GM19452 (cell line): ENCODE data around the gene FLRT1.

Source experiments
- ATAC-seq: cut with Tn5 transposase; IDR thresholded peaks from one replicate; pipeline ENCODE4 v1.9.1; 2021; ENCODE audit not compliant: unreplicated experiment

The FLRT1 gene

GRCh38 chr11:64063777-64064176, 28.0 kb downstream of the FLRT1 start:
- ATAC-seq: no peak

GRCh38 chr11:64064374-64065140, 28.8 kb downstream of the FLRT1 start:
- ATAC-seq: no peak

- no peak for ATAC-seq
These were observed 29.4 kb downstream of the FLRT1 start for GRCh38 chr11:64065141-64065465.

GRCh38 chr11:64065712-64066111, 30.0 kb downstream of the FLRT1 start:
- no peak for ATAC-seq

- ATAC-seq: no peak
These were observed 31.7 kb downstream of the FLRT1 start for GRCh38 chr11:64067230-64067993.

- ATAC-seq: no peak
These were observed 33.1 kb downstream of the FLRT1 start for GRCh38 chr11:64068705-64069400.

GRCh38 chr11:64069401-64070313, 33.9 kb downstream of the FLRT1 start:
- ATAC-seq: no peak

- ATAC-seq: no peak
These were observed 34.6 kb downstream of the FLRT1 start for GRCh38 chr11:64070314-64070681.

GRCh38 chr11:64071849-64072248, 36.1 kb downstream of the FLRT1 start:
- no peak for ATAC-seq

- no peak for ATAC-seq
These were observed 36.7 kb downstream of the FLRT1 start for GRCh38 chr11:64072403-64072802.

GRCh38 chr11:64072871-64073270, 37.1 kb downstream of the FLRT1 start:
- no peak for ATAC-seq

- no peak for ATAC-seq
These were observed 37.8 kb downstream of the FLRT1 start for GRCh38 chr11:64073542-64073941.

GRCh38 chr11:64074239-64074638, 38.5 kb downstream of the FLRT1 start:
- no peak for ATAC-seq

- ATAC-seq: no peak
These were observed 41.0 kb downstream of the FLRT1 start for GRCh38 chr11:64076758-64077157.

GRCh38 chr11:64077607-64078006, 41.9 kb downstream of the FLRT1 start:
- no peak for ATAC-seq

GRCh38 chr11:64078284-64078683, 42.6 kb downstream of the FLRT1 start:
- no peak for ATAC-seq

GRCh38 chr11:64078905-64079304, 43.2 kb downstream of the FLRT1 start:
- no peak for ATAC-seq

GRCh38 chr11:64080390-64080789, 44.7 kb downstream of the FLRT1 start:
- ATAC-seq: no peak

GRCh38 chr11:64081745-64082442, 46.2 kb downstream of the FLRT1 start:
- ATAC-seq: no peak

- ATAC-seq: no peak
These were observed 47.8 kb downstream of the FLRT1 start for GRCh38 chr11:64083398-64084080.
